HG03520 (cell line): ENCODE results near the gene LGR6.

ENCODE experiments used
- ATAC-seq: cut with Tn5 transposase; IDR thresholded peaks from one replicate; pipeline ENCODE4 v1.9.1; 2021; ENCODE audit warnings: mild to moderate bottlenecking, moderate library complexity; ENCODE audit not compliant: unreplicated experiment

The LGR6 gene

GRCh38 chr1:202361224-202361623 lies 167.6 kb downstream of the LGR6 start:
- ATAC-seq, result no peak

GRCh38 chr1:202361701-202362100 lies 168.1 kb downstream of the LGR6 start:
- ATAC-seq, result no peak

GRCh38 chr1:202362212-202362611 lies 168.6 kb downstream of the LGR6 start:
- ATAC-seq, result no peak

- ATAC-seq, result no peak
Observed at GRCh38 chr1:202365092-202365815, 171.7 kb downstream of the LGR6 start.

- no peak for ATAC-seq
Observed at GRCh38 chr1:202367271-202367670, 173.7 kb downstream of the LGR6 start.
